WI38 (cell line): ENCODE measurements around the gene SLC22A7.

Experiments used
- H3K4me3 ChIP-seq: 2 replicates; pipeline ENCODE4 v1.5.1; 2011; ENCODE audit warnings: low read depth, mild to moderate bottlenecking, control low read depth, low read length
- CTCF ChIP-seq: IDR thresholded peaks from 2 replicates; pipeline ENCODE4 v1.5.1; 2012; ENCODE audit warnings: low read depth, mild to moderate bottlenecking, control low read depth, low read length

SLC22A7 gene

GRCh38 chr6:43304361-43304760, 6.3 kb downstream of the SLC22A7 start:
- H3K4me3 ChIP-seq: no peak overlapping the region
- no peak for TF ChIP-seq CTCF

GRCh38 chr6:43304882-43305281, 6.8 kb downstream of the SLC22A7 start:
- TF ChIP-seq CTCF: no peak
- H3K4me3 ChIP-seq: no peak overlapping the region

GRCh38 chr6:43306086-43306485, 8.0 kb downstream of the SLC22A7 start:
- TF ChIP-seq CTCF: no peak
- no peak overlapping the region for H3K4me3 ChIP-seq

- TF ChIP-seq CTCF: no peak
- H3K4me3 ChIP-seq: no peak overlapping the region
Observed at GRCh38 chr6:43307451-43308100, 9.5 kb downstream of the SLC22A7 start.

GRCh38 chr6:43308101-43308989, 10.3 kb downstream of the SLC22A7 start, which contains the start of gene CRIP3:
CRIP3 (minus strand) TSS chr6:43308826; CDS start chr6:43308792, 34 bp downstream.
- H3K4me3 ChIP-seq: no peak within 1 kb of the TSS
- no peak for TF ChIP-seq CTCF

- no peak for TF ChIP-seq CTCF
- no peak overlapping the region for H3K4me3 ChIP-seq
Observed at GRCh38 chr6:43308990-43309477, 11.0 kb downstream of the SLC22A7 start.

- H3K4me3 ChIP-seq: no peak overlapping the region
- no peak for TF ChIP-seq CTCF
Observed at GRCh38 chr6:43310134-43310533, 12.1 kb downstream of the SLC22A7 start.
